ENCODE data around the gene PRH2.

Gene PRH2

GRCh38 chr12:10959804-10960203, 30.8 kb downstream of the PRH2 start:
- no peaks in the 10 kb centered on the region for H3K27me3 ChIP-seq (ENCODE audit: control insufficient read depth, insufficient read depth, low read length)
- H3K36me3 ChIP-seq (ENCODE audit: control insufficient read depth, insufficient read depth, low read length) = no peaks in the 10 kb centered on the region
- H3K4me1 ChIP-seq (ENCODE audit: control insufficient read depth, insufficient read depth, low read length) = no peaks in the 10 kb centered on the region
- H3K9me3 ChIP-seq (ENCODE audit: control insufficient read depth, insufficient read depth, low read depth, low read length) = no peaks in the 10 kb centered on the region; the same call in 1 of the 2 replicates
- no peak overlapping the region for H3K4me3 ChIP-seq (ENCODE audit: low read depth, low read length)
- no peak overlapping the region for H3K27ac ChIP-seq (ENCODE audit: low read depth, low read length)
- no peak overlapping the region for H3K9ac ChIP-seq (ENCODE audit: low read length)

- no peaks in the 10 kb centered on the region; the same call in 1 of the 2 replicates for H3K9me3 ChIP-seq (ENCODE audit: control insufficient read depth, insufficient read depth, low read depth, low read length)
- no peak overlapping the region for H3K9ac ChIP-seq (ENCODE audit: low read length)
- H3K27ac ChIP-seq (ENCODE audit: low read depth, low read length) = no peak overlapping the region
- H3K27me3 ChIP-seq (ENCODE audit: control insufficient read depth, insufficient read depth, low read length) = no peaks in the 10 kb centered on the region
- H3K36me3 ChIP-seq (ENCODE audit: control insufficient read depth, insufficient read depth, low read length) = no peaks in the 10 kb centered on the region
- no peaks in the 10 kb centered on the region for H3K4me1 ChIP-seq (ENCODE audit: control insufficient read depth, insufficient read depth, low read length)
- no peak overlapping the region for H3K4me3 ChIP-seq (ENCODE audit: low read depth, low read length)
Measured at GRCh38 chr12:10960211-10960610, 31.2 kb downstream of the PRH2 start.

- Histone ChIP-seq H3K9ac (ENCODE audit: low read length) (no peak overlapping the region), H3K36me3 (ENCODE audit: control insufficient read depth, insufficient read depth, low read length) (no peaks in the 10 kb centered on the region), H3K9me3 (ENCODE audit: control insufficient read depth, insufficient read depth, low read depth, low read length) (no peaks in the 10 kb centered on the region), H3K27me3 (ENCODE audit: control insufficient read depth, insufficient read depth, low read length) (no peaks in the 10 kb centered on the region), H3K27ac (ENCODE audit: low read depth, low read length) (no peak overlapping the region), H3K4me1 (ENCODE audit: control insufficient read depth, insufficient read depth, low read length) (no peaks in the 10 kb centered on the region), H3K4me3 (ENCODE audit: low read depth, low read length) (no peak overlapping the region)
Measured at GRCh38 chr12:10965476-10965875, 36.4 kb downstream of the PRH2 start.

GRCh38 chr12:10966314-10966713, 37.3 kb downstream of the PRH2 start:
- Histone ChIP-seq H3K4me1 (ENCODE audit: control insufficient read depth, insufficient read depth, low read length) (no peaks in the 10 kb centered on the region), H3K9ac (ENCODE audit: low read length) (no peak overlapping the region), H3K9me3 (ENCODE audit: control insufficient read depth, insufficient read depth, low read depth, low read length) (no peaks in the 10 kb centered on the region), H3K27ac (ENCODE audit: low read depth, low read length) (no peak overlapping the region), H3K27me3 (ENCODE audit: control insufficient read depth, insufficient read depth, low read length) (no peaks in the 10 kb centered on the region), H3K36me3 (ENCODE audit: control insufficient read depth, insufficient read depth, low read length) (no peaks in the 10 kb centered on the region), H3K4me3 (ENCODE audit: low read depth, low read length) (no peak overlapping the region)

GRCh38 chr12:10967409-10967808, 38.4 kb downstream of the PRH2 start:
- Histone ChIP-seq H3K9me3 (ENCODE audit: control insufficient read depth, insufficient read depth, low read depth, low read length) (no peaks in the 10 kb centered on the region), H3K4me3 (ENCODE audit: low read depth, low read length) (no peak overlapping the region), H3K4me1 (ENCODE audit: control insufficient read depth, insufficient read depth, low read length) (no peaks in the 10 kb centered on the region), H3K36me3 (ENCODE audit: control insufficient read depth, insufficient read depth, low read length) (no peaks in the 10 kb centered on the region), H3K27ac (ENCODE audit: low read depth, low read length) (no peak overlapping the region), H3K27me3 (ENCODE audit: control insufficient read depth, insufficient read depth, low read length) (no peaks in the 10 kb centered on the region), H3K9ac (ENCODE audit: low read length) (no peak overlapping the region)

- no peaks in the 10 kb centered on the region for H3K27me3 ChIP-seq (ENCODE audit: control insufficient read depth, insufficient read depth, low read length)
- no peak overlapping the region for H3K4me3 ChIP-seq (ENCODE audit: low read depth, low read length)
- no peaks in the 10 kb centered on the region for H3K9me3 ChIP-seq (ENCODE audit: control insufficient read depth, insufficient read depth, low read depth, low read length)
- no peak overlapping the region for H3K9ac ChIP-seq (ENCODE audit: low read length)
- no peak overlapping the region for H3K27ac ChIP-seq (ENCODE audit: low read depth, low read length)
- H3K4me1 ChIP-seq (ENCODE audit: control insufficient read depth, insufficient read depth, low read length) = no peaks in the 10 kb centered on the region
- H3K36me3 ChIP-seq (ENCODE audit: control insufficient read depth, insufficient read depth, low read length) = no peaks in the 10 kb centered on the region
Measured at GRCh38 chr12:10968765-10969456, 39.9 kb downstream of the PRH2 start.

- H3K9ac ChIP-seq (ENCODE audit: low read length) = no peak overlapping the region
- no peak overlapping the region for H3K4me3 ChIP-seq (ENCODE audit: low read depth, low read length)
- peaks cover 16% of the 10 kb centered on the region; the same call in 1 of the 2 replicates for H3K4me1 ChIP-seq (ENCODE audit: control insufficient read depth, insufficient read depth, low read length)
- no peak overlapping the region for H3K27ac ChIP-seq (ENCODE audit: low read depth, low read length)
- H3K27me3 ChIP-seq (ENCODE audit: control insufficient read depth, insufficient read depth, low read length) = no peaks in the 10 kb centered on the region
- no peaks in the 10 kb centered on the region for H3K9me3 ChIP-seq (ENCODE audit: control insufficient read depth, insufficient read depth, low read depth, low read length)
- H3K36me3 ChIP-seq (ENCODE audit: control insufficient read depth, insufficient read depth, low read length) = no peaks in the 10 kb centered on the region
Measured at GRCh38 chr12:10974965-10975364, 45.9 kb downstream of the PRH2 start.

GRCh38 chr12:10982244-10982643, 53.2 kb downstream of the PRH2 start:
- no peak overlapping the region for H3K9ac ChIP-seq (ENCODE audit: low read length)
- no peaks in the 10 kb centered on the region for H3K27me3 ChIP-seq (ENCODE audit: control insufficient read depth, insufficient read depth, low read length)
- peaks cover 4% of the 10 kb centered on the region; the same call in 1 of the 2 replicates for H3K4me1 ChIP-seq (ENCODE audit: control insufficient read depth, insufficient read depth, low read length)
- H3K27ac ChIP-seq (ENCODE audit: low read depth, low read length) = no peak overlapping the region
- no peaks in the 10 kb centered on the region for H3K9me3 ChIP-seq (ENCODE audit: control insufficient read depth, insufficient read depth, low read depth, low read length)
- H3K4me3 ChIP-seq (ENCODE audit: low read depth, low read length) = no peak overlapping the region
- no peaks in the 10 kb centered on the region for H3K36me3 ChIP-seq (ENCODE audit: control insufficient read depth, insufficient read depth, low read length)

All from HUES6 (cell line).